ENCODE data around the gene HPDL. TPM values are rescaled to one million over a fixed set of nuclear protein-coding genes. Genes with fewer than 3 reads are reported as not detected.

The HPDL gene
- total and polyA plus RNA-seq, 4 donors: 0.36 TPM; not detected in 3

DNA sequence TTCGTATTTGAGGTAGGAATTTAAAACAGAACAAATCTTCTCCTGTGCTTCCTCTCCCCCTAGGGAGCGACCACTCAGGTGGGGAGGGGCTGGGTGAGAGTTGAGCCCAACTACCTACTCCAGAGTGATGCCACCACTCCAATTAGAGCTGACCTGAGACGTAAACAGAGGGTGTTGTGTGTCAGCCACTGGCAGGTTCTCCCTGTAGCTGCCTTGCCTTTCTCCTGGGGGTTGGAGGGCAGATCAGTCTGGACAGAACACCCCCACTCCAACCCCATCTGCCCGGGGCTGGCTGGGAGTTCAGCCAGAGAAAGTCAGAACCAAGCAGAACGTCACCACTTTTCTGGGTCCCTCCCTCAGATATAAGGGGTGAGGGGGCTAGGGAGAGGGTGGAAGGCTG is 2.0 kb downstream of the HPDL start:
- no peak overlapping the region for H3K4me3 ChIP-seq (ENCODE audit: low read length in 2 of 2)
- no peak for ATAC-seq (ENCODE audit: low FRiP score)
- H3K36me3 ChIP-seq (ENCODE audit: control insufficient read depth in 1 of 2, insufficient read depth in 2 of 2, low read length in 1 of 2): peaks cover 0 to 7% of the 10 kb centered on the region in 2 donors
- no peaks in the 10 kb centered on the region for H3K4me1 ChIP-seq (ENCODE audit: control insufficient read depth in 1 of 2, insufficient read depth in 2 of 2, low read length in 2 of 2)
- H3K27me3 ChIP-seq (ENCODE audit: control insufficient read depth in 1 of 2, insufficient read depth in 2 of 2, low read length in 1 of 2): no peaks in the 10 kb centered on the region
- no peak for DNase-seq
- WGBS, 2 donors: 78 to 83% methylated on average over 5 of the region's 5 CpGs
- no peak overlapping the region for H3K27ac ChIP-seq (ENCODE audit: low read depth in 1 of 2, low read length in 2 of 2)
- intact Hi-C loops (cut with DNase I): no loop called here
- H3K9me3 ChIP-seq (ENCODE audit: control insufficient read depth, low read length): no peaks in the 10 kb centered on the region

DNA sequence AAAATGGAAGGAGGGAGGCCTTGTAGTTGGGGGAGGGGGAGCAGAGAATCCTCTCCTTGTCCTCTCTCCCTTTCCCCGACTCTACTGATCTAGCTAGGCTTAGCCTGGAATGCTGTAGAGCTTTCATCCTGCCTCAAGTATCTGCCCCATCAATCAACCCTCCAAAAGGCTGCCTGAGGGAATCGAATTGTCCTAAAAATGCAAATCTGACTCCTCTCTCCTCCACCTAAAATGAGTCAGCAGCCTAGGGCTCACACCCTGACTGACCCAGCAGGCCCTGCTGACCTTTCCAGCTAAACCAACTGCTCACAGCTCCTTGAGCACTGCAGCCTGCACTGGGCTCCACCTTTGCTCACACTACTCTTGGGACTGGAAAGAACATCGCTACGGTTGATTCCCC is 2.8 kb downstream of the HPDL start:
- ATAC-seq (ENCODE audit: low FRiP score): no peak
- intact Hi-C loops (cut with DNase I): no loop called here

DNA sequence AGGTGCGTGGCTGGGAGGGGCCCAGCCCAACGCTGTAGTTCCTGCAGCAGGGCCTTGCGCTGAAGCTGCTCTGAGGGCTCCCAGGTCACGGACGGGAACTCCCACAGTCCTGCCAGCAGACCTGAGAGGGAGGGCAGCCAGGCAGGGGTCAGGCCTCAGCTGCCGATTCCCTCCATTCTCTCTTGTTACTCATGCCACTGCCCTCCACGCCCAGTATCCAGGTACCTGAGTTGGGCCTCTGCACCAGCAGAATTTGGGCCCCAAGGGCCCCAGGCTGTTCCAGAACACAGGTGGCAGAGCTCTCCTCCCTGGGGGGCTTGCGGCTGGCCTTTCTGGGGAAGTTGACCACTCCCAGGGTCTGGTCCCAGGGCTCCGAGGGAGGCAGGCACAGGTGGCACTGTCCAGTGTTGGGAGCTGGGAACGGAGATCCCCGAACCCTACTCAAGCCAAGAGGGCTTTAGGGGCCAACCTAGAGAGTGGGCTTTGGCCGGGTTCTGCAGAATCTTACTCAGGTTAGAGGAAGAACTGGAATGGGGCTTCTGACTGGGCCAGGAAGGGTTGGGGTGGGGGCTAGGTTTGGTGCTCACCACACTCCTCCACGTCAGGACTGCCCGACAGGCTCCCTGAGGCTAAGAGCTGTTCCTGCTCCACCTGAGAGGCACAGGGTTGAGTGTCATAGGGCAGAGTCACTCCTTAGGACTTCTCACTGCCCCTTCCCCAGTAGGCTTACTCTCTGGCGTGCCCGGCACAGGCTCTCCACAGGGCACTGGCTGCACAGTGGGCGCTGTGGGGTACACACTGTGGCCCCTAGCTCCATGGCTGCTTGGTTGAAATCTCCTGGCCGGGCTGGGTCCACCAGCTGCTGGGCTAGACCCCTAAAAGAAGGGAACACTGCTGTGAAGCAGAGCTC is 5.0 kb downstream of the HPDL start:
- WGBS, 2 donors: 96 to 97% methylated on average over 18 of the region's 18 CpGs
- H3K36me3 ChIP-seq (ENCODE audit: control insufficient read depth in 1 of 2, insufficient read depth in 2 of 2, low read length in 1 of 2): peaks cover 0 to 9% of the 10 kb centered on the region in 2 donors
- DNase-seq: no peak

More for the DNA sequence above, 2.8 kb downstream of the HPDL start:
- Histone ChIP-seq H3K27me3 (ENCODE audit: control insufficient read depth in 1 of 2, insufficient read depth in 2 of 2, low read length in 1 of 2) (no peaks in the 10 kb centered on the region), H3K36me3 (ENCODE audit: control insufficient read depth in 1 of 2, insufficient read depth in 2 of 2, low read length in 1 of 2) (peaks cover 0 to 9% of the 10 kb centered on the region in 2 donors), H3K27ac (ENCODE audit: low read depth in 1 of 2, low read length in 2 of 2) (no peak overlapping the region), H3K4me1 (ENCODE audit: control insufficient read depth in 1 of 2, insufficient read depth in 2 of 2, low read length in 2 of 2) (no peaks in the 10 kb centered on the region), H3K4me3 (ENCODE audit: low read length in 2 of 2) (no peak overlapping the region), H3K9me3 (ENCODE audit: control insufficient read depth, low read length) (no peaks in the 10 kb centered on the region)
- 72 to 76% methylated on average over 4 of the region's 4 CpGs for WGBS, 2 donors
- DNase-seq: no peak

DNA sequence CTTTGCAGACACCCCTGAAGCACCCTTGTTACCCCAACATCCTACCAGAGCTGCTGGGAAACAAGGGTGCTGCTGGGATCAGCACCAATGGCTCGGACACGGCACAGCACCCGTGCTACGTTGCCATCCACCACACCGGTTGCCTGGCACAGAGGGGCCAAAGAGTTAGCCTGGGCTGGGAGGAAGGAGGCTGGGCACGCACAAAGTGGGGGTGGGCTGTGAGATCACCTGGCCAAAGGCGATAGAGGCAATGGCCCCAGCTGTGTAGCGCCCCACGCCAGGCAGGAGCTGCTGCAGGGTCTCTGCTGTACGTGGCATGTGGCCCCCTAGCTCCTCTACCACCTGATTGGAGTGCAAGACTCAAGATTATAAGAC is 5.6 kb downstream of the HPDL start:
- H3K27ac ChIP-seq (ENCODE audit: low read depth in 1 of 2, low read length in 2 of 2): no peak overlapping the region
- no peaks in the 10 kb centered on the region for H3K4me1 ChIP-seq (ENCODE audit: control insufficient read depth in 1 of 2, insufficient read depth in 2 of 2, low read length in 2 of 2)
- no peak for DNase-seq
- H3K27me3 ChIP-seq (ENCODE audit: control insufficient read depth in 1 of 2, insufficient read depth in 2 of 2, low read length in 1 of 2): no peaks in the 10 kb centered on the region
- WGBS, 2 donors: 95 to 96% methylated on average over 10 of the region's 10 CpGs
- no peaks in the 10 kb centered on the region for H3K9me3 ChIP-seq (ENCODE audit: control insufficient read depth, low read length)
- no peak for ATAC-seq (ENCODE audit: low FRiP score)
- intact Hi-C loops (cut with DNase I): no loop called here
- H3K36me3 ChIP-seq (ENCODE audit: control insufficient read depth in 1 of 2, insufficient read depth in 2 of 2, low read length in 1 of 2): peaks cover 0 to 9% of the 10 kb centered on the region in 2 donors
- H3K4me3 ChIP-seq (ENCODE audit: low read length in 2 of 2): no peak overlapping the region

More for the DNA sequence above, 5.0 kb downstream of the HPDL start:
- no peak for ATAC-seq (ENCODE audit: low FRiP score)
- H3K27ac ChIP-seq (ENCODE audit: low read depth in 1 of 2, low read length in 2 of 2): no peak overlapping the region
- H3K4me1 ChIP-seq (ENCODE audit: control insufficient read depth in 1 of 2, insufficient read depth in 2 of 2, low read length in 2 of 2): no peaks in the 10 kb centered on the region
- no peaks in the 10 kb centered on the region for H3K27me3 ChIP-seq (ENCODE audit: control insufficient read depth in 1 of 2, insufficient read depth in 2 of 2, low read length in 1 of 2)
- H3K4me3 ChIP-seq (ENCODE audit: low read length in 2 of 2): no peak overlapping the region
- H3K9me3 ChIP-seq (ENCODE audit: control insufficient read depth, low read length): no peaks in the 10 kb centered on the region
- intact Hi-C loops (cut with DNase I): no loop called here

- ATAC-seq (ENCODE audit: low FRiP score) (no peak), DNase-seq (peak in 1 of 2 donors; percentile 79)
- H3K27me3 ChIP-seq (ENCODE audit: control insufficient read depth in 1 of 2, insufficient read depth in 2 of 2, low read length in 1 of 2): no peaks in the 10 kb centered on the region
- H3K4me3 ChIP-seq (ENCODE audit: low read length in 2 of 2): no peak overlapping the region
- no peaks in the 10 kb centered on the region for H3K9me3 ChIP-seq (ENCODE audit: control insufficient read depth, low read length)
- peaks cover 0 to 9% of the 10 kb centered on the region in 2 donors for H3K36me3 ChIP-seq (ENCODE audit: control insufficient read depth in 1 of 2, insufficient read depth in 2 of 2, low read length in 1 of 2)
- no peak overlapping the region for H3K27ac ChIP-seq (ENCODE audit: low read depth in 1 of 2, low read length in 2 of 2)
- H3K4me1 ChIP-seq (ENCODE audit: control insufficient read depth in 1 of 2, insufficient read depth in 2 of 2, low read length in 2 of 2): no peaks in the 10 kb centered on the region
- intact Hi-C loops (cut with DNase I): no loop called here
- 67 to 69% methylated on average over 9 of the region's 9 CpGs for WGBS, 2 donors
Observed at GRCh38 chr1:45334308-45335245, 7.9 kb downstream of the HPDL start.

- Histone ChIP-seq H3K4me1 (ENCODE audit: control insufficient read depth in 1 of 2, insufficient read depth in 2 of 2, low read length in 2 of 2) (no peaks in the 10 kb centered on the region), H3K4me3 (ENCODE audit: low read length in 2 of 2) (no peak overlapping the region), H3K27me3 (ENCODE audit: control insufficient read depth in 1 of 2, insufficient read depth in 2 of 2, low read length in 1 of 2) (no peaks in the 10 kb centered on the region), H3K27ac (ENCODE audit: low read depth in 1 of 2, low read length in 2 of 2) (no peak overlapping the region), H3K9me3 (ENCODE audit: control insufficient read depth, low read length) (no peaks in the 10 kb centered on the region), H3K36me3 (ENCODE audit: control insufficient read depth in 1 of 2, insufficient read depth in 2 of 2, low read length in 1 of 2) (peaks cover 0 to 9% of the 10 kb centered on the region in 2 donors)
- intact Hi-C loops (cut with DNase I): no loop called here
- ATAC-seq (ENCODE audit: low FRiP score) (no peak), DNase-seq (no peak)
- 85% methylated on average over 4 of the region's 4 CpGs for WGBS, 2 donors
Observed at GRCh38 chr1:45335855-45336324, 9.2 kb downstream of the HPDL start.

DNA sequence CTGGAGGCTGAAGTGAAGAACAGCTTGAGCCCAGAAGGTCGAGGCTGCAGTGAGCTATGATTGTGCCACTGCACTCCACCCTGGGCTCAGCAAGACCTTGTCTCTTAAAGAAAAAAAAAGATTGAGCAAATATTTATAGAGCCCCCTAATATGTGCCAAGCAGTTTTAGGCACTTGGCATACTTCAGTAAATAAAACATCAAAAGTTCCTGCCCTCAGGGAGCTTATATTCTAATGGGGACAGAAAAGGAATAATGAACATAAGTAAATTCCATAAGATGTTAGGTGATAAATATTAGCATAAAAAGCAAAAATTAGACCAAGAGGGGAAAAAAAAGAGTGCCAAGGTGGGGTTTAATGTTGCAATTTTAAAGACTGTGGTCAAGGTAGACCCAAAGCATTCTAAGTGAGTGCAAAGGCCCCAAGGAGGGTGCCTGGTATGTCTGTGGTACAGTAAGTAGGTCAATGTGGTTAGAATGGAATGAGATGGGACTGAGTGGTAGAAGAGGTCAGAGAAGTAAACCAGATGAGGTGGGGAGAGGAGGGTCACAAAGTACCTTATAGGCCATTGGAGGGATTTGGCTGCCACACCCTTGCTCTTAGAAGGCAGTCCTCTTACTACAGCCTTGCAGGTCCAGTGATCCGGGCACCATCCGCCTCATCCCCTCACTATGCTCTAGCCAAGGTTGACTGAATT is 11.1 kb downstream of the HPDL start:
- Histone ChIP-seq H3K4me1 (ENCODE audit: control insufficient read depth in 1 of 2, insufficient read depth in 2 of 2, low read length in 2 of 2) (no peaks in the 10 kb centered on the region), H3K27me3 (ENCODE audit: control insufficient read depth in 1 of 2, insufficient read depth in 2 of 2, low read length in 1 of 2) (no peaks in the 10 kb centered on the region), H3K9me3 (ENCODE audit: control insufficient read depth, low read length) (no peaks in the 10 kb centered on the region), H3K27ac (ENCODE audit: low read depth in 1 of 2, low read length in 2 of 2) (no peak overlapping the region), H3K4me3 (ENCODE audit: low read length in 2 of 2) (no peak overlapping the region), H3K36me3 (ENCODE audit: control insufficient read depth in 1 of 2, insufficient read depth in 2 of 2, low read length in 1 of 2) (peaks cover 0 to 6% of the 10 kb centered on the region in 2 donors)
- ATAC-seq (ENCODE audit: low FRiP score): no peak
- intact Hi-C loops (cut with DNase I): no loop called here
- WGBS, 2 donors: 95 to 96% methylated on average over 3 of the region's 3 CpGs
- DNase-seq: no peak

Data from aorta (tissue), 5 donors.